Immature natural killer cell (primary cell): ENCODE data around the gene TRIM38. TPM values are rescaled to one million over a fixed set of nuclear protein-coding genes. Genes with fewer than 3 reads are reported as not detected.

Experiments
- DNase-seq, 3 donors: peaks; one replicate each; pipeline ENCODE4 v3.0.0; 2022; ENCODE audit warnings: mixed read lengths in 1 of 3
- H3K27ac Mint-ChIP-seq, 6 donors: one replicate each; pipeline ENCODE4 v1.8.0; 2020; ENCODE audit warnings: mixed read lengths in 6 of 6, mild to moderate bottlenecking in 5 of 6, inconsistent platforms in 4 of 6, moderate library complexity in 3 of 6
- H3K27me3 Mint-ChIP-seq, 3 donors: one replicate each; pipeline ENCODE4 v1.8.0; 2020 to 2021; ENCODE audit warnings: low read depth in 3 of 3, mild to moderate bottlenecking in 3 of 3, mixed read lengths in 3 of 3, moderate library complexity in 3 of 3, inconsistent platforms in 1 of 3
- H3K36me3 Mint-ChIP-seq, 3 donors: one replicate each; pipeline ENCODE4 v1.8.0; 2020; ENCODE audit warnings: mixed read lengths in 3 of 3, inconsistent platforms in 2 of 3, mild to moderate bottlenecking in 2 of 3
- H3K4me1 Mint-ChIP-seq, 2 donors: one replicate each; pipeline ENCODE4 v1.8.0; 2020; ENCODE audit warnings: inconsistent platforms in 2 of 2, mild to moderate bottlenecking in 2 of 2, mixed read lengths in 2 of 2, moderate library complexity in 1 of 2
- H3K4me3 Mint-ChIP-seq, 5 donors: one replicate each; pipeline ENCODE4 v1.8.0; 2020; ENCODE audit warnings: mild to moderate bottlenecking in 5 of 5, mixed read lengths in 5 of 5, inconsistent platforms in 3 of 5, moderate library complexity in 3 of 5
- H3K9me3 Mint-ChIP-seq, 6 donors: one replicate each; pipeline ENCODE4 v1.8.0; 2020; ENCODE audit warnings: mild to moderate bottlenecking in 6 of 6, mixed read lengths in 6 of 6, inconsistent platforms in 4 of 6, moderate library complexity in 3 of 6
- polyA plus RNA-seq, 3 donors: library from polyadenylated mRNA; unstranded; fragments of 300-500 nt; fragmentation: Illumina TruSeq; gene quantifications; one replicate each; pipeline ENCODE4 v1.2.3, GENCODE V29; 2021

TRIM38 gene
- polyA plus RNA-seq, 3 donors from 2014 or later = 3.6 to 11.4 (median 5.0) TPM

GRCh38 chr6:25966711-25967110 lies 4.1 kb downstream of the TRIM38 start:
- Mint-ChIP-seq H3K27ac (peak overlapping the region; percentile 14 to 79 (median 48)), H3K36me3 (peaks cover 19 to 50% (median 49%) of the 10 kb centered on the region in 3 donors), H3K9me3 (no peaks in the 10 kb centered on the region), H3K4me3 (peak overlapping the region; percentile 52 to 80 (median 76)), H3K4me1 (peaks cover 79 to 88% of the 10 kb centered on the region in 2 donors), H3K27me3 (peaks cover 0 to 4% (median 0%) of the 10 kb centered on the region in 3 donors)
- no peak for DNase-seq

GRCh38 chr6:25968769-25969168 lies 6.2 kb downstream of the TRIM38 start:
- H3K27me3 Mint-ChIP-seq = peaks cover 0 to 2% (median 0%) of the 10 kb centered on the region in 3 donors
- DNase-seq = no peak
- no peaks in the 10 kb centered on the region for H3K9me3 Mint-ChIP-seq
- H3K36me3 Mint-ChIP-seq = peaks cover 21 to 69% (median 66%) of the 10 kb centered on the region in 3 donors
- peak overlapping the region in 4 of 5 donors; percentile 24 to 64 (median 52) for H3K4me3 Mint-ChIP-seq
- peaks cover 61 to 80% of the 10 kb centered on the region in 2 donors for H3K4me1 Mint-ChIP-seq
- peak overlapping the region in 5 of 6 donors; percentile 15 to 74 (median 64) for H3K27ac Mint-ChIP-seq

DNA sequence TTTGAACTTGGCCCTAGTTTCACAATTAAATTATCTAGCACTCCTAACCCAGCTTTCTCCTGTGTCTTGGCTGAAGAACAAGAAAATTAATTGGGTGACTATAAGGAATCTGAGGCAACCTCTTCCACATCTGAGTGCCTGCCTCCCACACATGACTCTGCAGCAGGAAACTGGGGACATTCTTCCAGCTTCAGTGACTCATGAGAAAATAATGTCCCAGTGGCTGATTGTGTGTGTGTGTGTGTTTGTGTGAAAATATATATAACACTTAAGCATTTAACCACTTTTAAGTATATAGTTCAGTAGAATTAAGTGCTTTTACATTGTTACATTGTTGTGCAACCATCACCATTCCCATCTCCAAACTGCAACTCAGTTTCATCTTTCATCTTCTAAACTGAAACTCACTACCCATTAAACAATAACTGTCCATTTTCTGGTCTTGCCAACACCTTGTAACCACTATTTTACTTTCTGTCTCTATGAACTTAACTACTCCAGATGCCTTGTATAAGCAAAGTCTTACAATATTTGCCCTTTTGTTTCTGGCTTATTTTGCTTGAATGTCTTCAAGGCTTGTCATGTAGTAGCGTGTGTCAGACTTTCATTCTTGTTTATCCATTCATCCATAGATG lies 8.7 kb downstream of the TRIM38 start:
- no peak overlapping the region for H3K4me3 Mint-ChIP-seq
- peaks cover 39 to 60% of the 10 kb centered on the region in 2 donors for H3K4me1 Mint-ChIP-seq
- DNase-seq = no peak
- H3K36me3 Mint-ChIP-seq = peaks cover 21 to 77% (median 67%) of the 10 kb centered on the region in 3 donors
- peak overlapping the region in 3 of 6 donors; percentile 9 to 44 (median 36) for H3K27ac Mint-ChIP-seq
- no peaks in the 10 kb centered on the region for H3K9me3 Mint-ChIP-seq
- peaks cover 0 to 2% (median 0%) of the 10 kb centered on the region in 3 donors for H3K27me3 Mint-ChIP-seq

- DNase-seq = no peak
- peaks cover 21 to 76% (median 65%) of the 10 kb centered on the region in 3 donors for H3K36me3 Mint-ChIP-seq
- no peak overlapping the region for H3K4me3 Mint-ChIP-seq
- H3K27me3 Mint-ChIP-seq = peaks cover 0 to 2% (median 0%) of the 10 kb centered on the region in 3 donors
- H3K9me3 Mint-ChIP-seq = no peaks in the 10 kb centered on the region
- H3K4me1 Mint-ChIP-seq = peaks cover 35 to 60% of the 10 kb centered on the region in 2 donors
- no peak overlapping the region for H3K27ac Mint-ChIP-seq
These were observed 9.5 kb downstream of the TRIM38 start for GRCh38 chr6:25972128-25972527.

DNA sequence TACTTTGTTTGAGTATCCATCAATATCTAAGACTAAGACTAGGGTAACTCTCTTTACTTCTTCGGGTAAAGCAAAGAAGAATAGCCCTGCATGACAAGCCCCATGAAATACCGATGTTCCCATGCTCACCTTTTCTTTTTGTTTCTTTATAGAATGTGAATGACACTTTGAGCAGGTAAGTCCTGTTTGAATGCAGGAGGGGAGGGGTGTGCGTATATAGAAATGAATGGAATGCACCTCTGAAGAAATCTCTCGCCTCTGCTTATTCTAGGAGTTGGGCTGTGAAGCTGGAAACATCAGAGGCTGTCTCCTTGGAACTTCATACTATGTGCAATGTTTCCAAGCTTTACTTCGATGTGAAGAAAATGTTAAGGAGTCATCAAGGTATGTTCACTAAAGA lies 10.3 kb downstream of the TRIM38 start:
- Mint-ChIP-seq H3K27ac (peak overlapping the region in 1 of 6 donors; percentile 19), H3K27me3 (peaks cover 0 to 2% (median 0%) of the 10 kb centered on the region in 3 donors), H3K36me3 (peaks cover 22 to 75% (median 62%) of the 10 kb centered on the region in 3 donors), H3K9me3 (no peaks in the 10 kb centered on the region), H3K4me3 (no peak overlapping the region), H3K4me1 (peaks cover 27 to 60% of the 10 kb centered on the region in 2 donors)
- no peak for DNase-seq

- peaks cover 0 to 2% (median 0%) of the 10 kb centered on the region in 3 donors for H3K27me3 Mint-ChIP-seq
- no peak for DNase-seq
- H3K27ac Mint-ChIP-seq = peak overlapping the region in 3 of 6 donors; percentile 40 to 61 (median 60)
- no peak overlapping the region for H3K4me3 Mint-ChIP-seq
- H3K36me3 Mint-ChIP-seq = peaks cover 20 to 65% (median 53%) of the 10 kb centered on the region in 3 donors
- peaks cover 16 to 49% of the 10 kb centered on the region in 2 donors for H3K4me1 Mint-ChIP-seq
- no peaks in the 10 kb centered on the region for H3K9me3 Mint-ChIP-seq
These were observed 11.4 kb downstream of the TRIM38 start for GRCh38 chr6:25973923-25974555.

GRCh38 chr6:25975923-25976560 lies 13.4 kb downstream of the TRIM38 start:
- Mint-ChIP-seq H3K27ac (peak overlapping the region in 1 of 6 donors; percentile 69), H3K4me1 (peaks cover 9 to 33% of the 10 kb centered on the region in 2 donors), H3K27me3 (no peaks in the 10 kb centered on the region), H3K36me3 (peaks cover 16 to 57% (median 42%) of the 10 kb centered on the region in 3 donors), H3K4me3 (no peak overlapping the region), H3K9me3 (no peaks in the 10 kb centered on the region)
- DNase-seq = no peak

DNA sequence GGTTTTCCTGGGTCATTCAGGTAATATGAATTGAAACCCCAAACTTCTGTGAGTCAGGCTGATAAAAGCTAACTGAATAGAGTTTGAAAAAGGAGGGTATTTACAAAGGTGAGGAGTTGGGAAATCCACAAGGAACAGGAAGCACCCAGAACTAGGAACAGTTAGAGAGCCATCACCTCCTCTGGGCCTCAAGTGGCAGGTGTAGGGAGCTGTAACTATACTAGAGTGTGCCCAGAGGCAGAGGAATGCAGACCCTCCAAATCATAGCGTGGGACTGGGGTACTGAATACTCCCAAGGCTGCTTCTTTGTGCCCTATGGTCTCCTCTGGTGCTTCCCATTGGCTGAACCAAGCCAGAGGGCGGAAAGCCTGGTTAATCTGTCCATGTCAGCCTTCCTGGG lies 18.3 kb downstream of the TRIM38 start:
- Mint-ChIP-seq H3K36me3 (peaks cover 24 to 58% (median 31%) of the 10 kb centered on the region in 3 donors), H3K9me3 (no peaks in the 10 kb centered on the region), H3K27me3 (no peaks in the 10 kb centered on the region), H3K27ac (peak overlapping the region in 2 of 6 donors; percentile 21 to 75), H3K4me3 (no peak overlapping the region), H3K4me1 (peaks cover 6 to 24% of the 10 kb centered on the region in 2 donors)
- no peak for DNase-seq

DNA sequence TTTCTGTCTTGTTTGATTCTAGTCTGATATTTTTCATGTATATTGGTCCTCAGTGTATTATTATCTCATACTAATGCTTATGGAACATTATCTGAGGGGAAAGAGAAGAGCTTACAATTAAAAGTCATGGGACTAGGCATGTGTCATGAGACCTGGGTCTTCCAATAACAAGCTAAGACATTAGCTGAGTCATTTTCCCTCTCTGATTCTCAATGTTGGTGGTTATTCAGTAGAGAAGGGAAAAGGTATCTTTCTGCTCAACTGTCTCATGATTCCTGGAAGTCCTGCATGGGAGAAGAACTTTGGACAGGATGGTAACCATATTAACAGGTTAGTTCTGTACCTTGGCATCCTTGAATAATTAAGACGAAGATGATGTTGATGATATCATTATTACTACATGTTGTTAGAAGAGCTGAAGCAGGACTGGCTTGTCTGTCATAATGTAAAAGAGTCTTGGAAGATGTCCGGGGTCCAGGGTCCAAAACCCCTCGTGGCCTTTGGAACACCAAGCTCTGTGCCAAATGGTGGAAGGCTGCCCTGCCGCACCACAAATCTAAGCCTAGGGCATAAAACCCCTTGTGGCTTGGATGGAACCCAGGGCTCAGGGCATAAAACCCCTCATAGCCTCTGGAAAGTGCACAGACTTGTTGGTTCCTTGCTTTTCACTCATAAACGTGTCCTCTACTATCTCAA lies 19.1 kb downstream of the TRIM38 start:
- no peaks in the 10 kb centered on the region for H3K9me3 Mint-ChIP-seq
- no peaks in the 10 kb centered on the region for H3K27me3 Mint-ChIP-seq
- peak overlapping the region in 3 of 6 donors; percentile 2 to 75 (median 73) for H3K27ac Mint-ChIP-seq
- H3K4me1 Mint-ChIP-seq = peaks cover 2 to 20% of the 10 kb centered on the region in 2 donors
- no peak for DNase-seq
- no peak overlapping the region for H3K4me3 Mint-ChIP-seq
- peaks cover 21 to 56% (median 26%) of the 10 kb centered on the region in 3 donors for H3K36me3 Mint-ChIP-seq

- DNase-seq = no peak
- Mint-ChIP-seq H3K9me3 (no peaks in the 10 kb centered on the region), H3K27me3 (peaks cover 0 to 1% (median 0%) of the 10 kb centered on the region in 3 donors), H3K27ac (peak overlapping the region in 5 of 6 donors; percentile 13 to 73 (median 44)), H3K4me3 (no peak overlapping the region), H3K36me3 (peaks cover 17 to 53% (median 25%) of the 10 kb centered on the region in 3 donors), H3K4me1 (peaks cover 1 to 8% of the 10 kb centered on the region in 2 donors)
These were observed 21.7 kb downstream of the TRIM38 start for GRCh38 chr6:25984265-25984664.

DNA sequence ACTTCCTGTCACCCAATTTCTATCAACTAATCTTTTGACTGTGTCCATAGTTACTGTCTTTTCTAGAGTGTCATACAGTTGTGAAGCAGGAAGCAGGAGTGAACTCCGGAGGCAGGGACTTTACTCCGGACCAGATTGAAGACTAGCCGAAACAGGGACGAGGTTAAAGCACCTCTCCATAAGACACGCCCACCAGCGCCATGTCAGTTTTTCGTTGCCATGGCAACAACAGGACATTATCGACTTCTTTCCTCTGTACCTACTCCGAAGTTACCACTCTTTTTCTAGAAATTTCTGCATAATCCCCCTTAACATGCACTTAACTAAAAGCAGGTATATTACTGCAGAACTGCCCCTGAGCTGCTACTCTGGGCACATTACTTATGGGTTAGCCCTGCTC lies 25.2 kb downstream of the TRIM38 start:
- H3K4me1 Mint-ChIP-seq = peaks cover 12 to 24% of the 10 kb centered on the region in 2 donors
- H3K4me3 Mint-ChIP-seq = no peak overlapping the region
- H3K27me3 Mint-ChIP-seq = peaks cover 3 to 9% (median 4%) of the 10 kb centered on the region in 3 donors
- peaks cover 13 to 33% (median 21%) of the 10 kb centered on the region in 3 donors for H3K36me3 Mint-ChIP-seq
- no peaks in the 10 kb centered on the region for H3K9me3 Mint-ChIP-seq
- peak overlapping the region in 4 of 6 donors; percentile 8 to 61 (median 56) for H3K27ac Mint-ChIP-seq
- DNase-seq = no peak

DNA sequence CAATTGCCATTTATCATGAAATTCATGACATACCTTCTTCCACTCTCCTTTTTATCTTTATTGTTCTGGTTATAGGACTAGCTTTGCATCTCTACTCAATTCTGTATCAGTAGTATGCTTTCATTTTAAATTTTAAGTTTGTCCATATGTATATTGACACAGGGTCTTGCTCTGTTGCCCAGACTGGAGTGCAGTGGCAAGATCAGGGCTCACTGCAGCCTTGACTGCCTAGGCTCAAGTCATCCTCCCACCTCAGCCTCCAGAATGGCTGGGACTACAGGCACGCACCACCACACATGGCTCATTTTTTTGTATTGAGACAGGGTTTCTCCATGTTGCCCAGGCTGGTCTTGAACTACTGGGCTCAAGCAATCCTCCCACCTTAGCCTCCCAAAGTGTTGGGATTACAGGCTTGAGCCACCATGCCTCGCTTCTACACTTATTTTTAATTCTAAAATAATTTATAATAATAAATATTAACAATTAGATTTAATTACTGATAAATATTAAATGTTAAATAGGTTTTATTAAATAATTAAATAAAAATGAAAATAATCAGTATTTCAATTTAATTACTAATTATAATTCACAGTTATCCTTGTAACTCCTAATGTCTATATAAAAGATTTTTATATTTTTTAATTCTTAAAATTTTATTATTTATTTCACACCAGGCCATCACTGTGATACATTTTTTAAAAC lies 27.7 kb downstream of the TRIM38 start:
- Mint-ChIP-seq H3K4me3 (peak overlapping the region in 1 of 5 donors; percentile 30), H3K36me3 (peaks cover 3 to 12% (median 5%) of the 10 kb centered on the region in 3 donors), H3K4me1 (peaks cover 22 to 32% of the 10 kb centered on the region in 2 donors), H3K27ac (peak overlapping the region in 5 of 6 donors; percentile 17 to 71 (median 63)), H3K9me3 (no peaks in the 10 kb centered on the region), H3K27me3 (peaks cover 3 to 9% (median 4%) of the 10 kb centered on the region in 3 donors)
- no peak for DNase-seq
